H1 (cell line): ENCODE measurements around the gene PHACTR1. TPM values are rescaled to one million over a fixed set of nuclear protein-coding genes. Genes with fewer than 3 reads are reported as not detected.

Experiments
- HDAC2 ChIP-seq, 2 experiments: fragments of 300-600 bp in 1 of 2; sonication (generic) in 1 of 2; IDR thresholded peaks; 2 replicates each; pipeline ENCODE4 v1.6.1; 2011 to 2012; ENCODE audit warnings: low read depth in 2 of 2, low read length in 2 of 2, mild to moderate bottlenecking in 2 of 2, moderate library complexity in 2 of 2, borderline replicate concordance in 1 of 2, inconsistent platforms in 1 of 2
- PHF8 ChIP-seq: fragments of 200-600 bp; sonication (generic); conservative IDR thresholded peaks from 2 replicates; pipeline ENCODE4 v1.7.1; 2012; ENCODE audit warnings: low read depth, mild to moderate bottlenecking, inconsistent platforms, low read length, moderate library complexity
- TEAD4 ChIP-seq: IDR thresholded peaks from 2 replicates; pipeline ENCODE4 v1.6.1; 2012; ENCODE audit warnings: low read depth, low read length, inconsistent platforms, mixed read lengths
- polyA plus RNA-seq, 7 experiments: library from polyadenylated mRNA; depleted of rRNA in 3 of 7; stranded (reverse) in 5 of 7; unstranded in 2 of 7; fragments of >200 nt in 5 of 7; fragments of 200-250 nt in 2 of 7; gene quantifications; 1 replicate in 5 of 7; 2 replicates in 1 of 7; 4 replicates in 1 of 7; pipeline versions ENCODE4 v1.2.1 to v1.2.3, GENCODE V29; 2011 to 2013; ENCODE audit warnings: missing spikeins in 2 of 7, mixed read lengths in 2 of 7
- total RNA-seq: library from RNA; stranded (reverse); fragmentation: NEBNext Ultra II Directional; extraction: Animal tissue kit (Norgen Biotek cat#: 25700); gene quantifications from 2 replicates; pipeline ENCODE4 v1.2.1, GENCODE V29; 2021

The PHACTR1 gene
- total and polyA plus RNA-seq, 2 of the 8 experiments (the other 6 are each of a cell fraction or from before 2014, with no cell fraction given) = 3.9 to 17.1 TPM

GRCh38 chr6:13001927-13002326, 285.4 kb downstream of the PHACTR1 start (continued):
- TF ChIP-seq HDAC2 (IDR thresholded peaks at IDR 0.05; ENCODE audit: borderline replicate concordance in 1 of 2, low read depth in 2 of 2, low read length in 2 of 2) (no peak), TEAD4 (no peak), PHF8 (no peak)
